Stimulated activated effector memory CD8-positive, alpha-beta T cell treated with anti-CD3 and anti-CD28 coated beads, Interleukin-12 subunit alpha, Interleukin-12 subunit beta, amount 100 ng/mL, for 72 hours (primary cell): Measurements from ENCODE around the gene CENPP.

ENCODE experiments used
- ATAC-seq: fragments of 150-1000 bp; cut with Tn5 transposase; 2 replicates; pipeline ENCODE4 v1.10.0; 2021
- DNase-seq, 2 donors: peaks; one replicate each; pipeline ENCODE4 v3.0.0; 2021 to 2022; ENCODE audit warnings: low spot score in 2 of 2
- H3K27ac Mint-ChIP-seq: one replicate; pipeline ENCODE4 v1.8.0; 2022; ENCODE audit warnings: mild to moderate bottlenecking, mixed read lengths
- H3K36me3 Mint-ChIP-seq: one replicate; pipeline ENCODE4 v1.8.0; 2022; ENCODE audit warnings: mild to moderate bottlenecking, mixed read lengths
- H3K4me1 Mint-ChIP-seq: one replicate; pipeline ENCODE4 v1.8.0; 2022; ENCODE audit warnings: mixed read lengths
- H3K4me3 Mint-ChIP-seq: one replicate; pipeline ENCODE4 v1.8.0; 2022; ENCODE audit warnings: mild to moderate bottlenecking, mixed read lengths
- H3K9me3 Mint-ChIP-seq: one replicate; pipeline ENCODE4 v1.8.0; 2022; ENCODE audit warnings: mixed read lengths

The CENPP gene

GRCh38 chr9:92658611-92659010, 332.9 kb downstream of the CENPP start:
- ATAC-seq (no peak), DNase-seq (no peak)
- Mint-ChIP-seq H3K4me3 (no peak overlapping the region), H3K36me3 (peaks cover 43% of the 10 kb centered on the region), H3K27ac (no peak overlapping the region), H3K4me1 (peaks cover 42% of the 10 kb centered on the region), H3K9me3 (no peaks in the 10 kb centered on the region)

DNA sequence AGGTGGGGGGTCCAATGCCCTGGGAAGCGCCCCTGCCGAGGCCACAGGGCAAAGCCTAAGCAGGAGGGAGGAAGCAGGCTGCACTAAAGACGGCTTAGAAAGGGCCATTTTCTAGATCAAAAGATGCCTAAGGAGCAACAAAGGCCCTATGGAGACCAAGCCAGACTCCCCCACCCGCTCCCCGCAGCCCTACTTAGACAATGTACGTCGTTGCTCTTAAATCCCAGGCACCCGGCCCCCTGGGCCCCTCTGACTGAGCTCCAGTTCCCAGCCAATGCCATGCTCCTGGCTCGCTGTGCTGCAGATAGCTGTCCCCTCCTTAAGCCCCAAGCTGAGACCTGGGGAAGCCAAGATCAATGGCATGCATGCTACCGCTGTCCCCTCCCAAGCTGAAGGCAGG, 333.8 kb downstream of the CENPP start:
- Mint-ChIP-seq H3K27ac (no peak overlapping the region), H3K36me3 (peaks cover 35% of the 10 kb centered on the region), H3K4me1 (peaks cover 52% of the 10 kb centered on the region), H3K4me3 (no peak overlapping the region), H3K9me3 (no peaks in the 10 kb centered on the region)
- ATAC-seq (no peak), DNase-seq (no peak)

DNA sequence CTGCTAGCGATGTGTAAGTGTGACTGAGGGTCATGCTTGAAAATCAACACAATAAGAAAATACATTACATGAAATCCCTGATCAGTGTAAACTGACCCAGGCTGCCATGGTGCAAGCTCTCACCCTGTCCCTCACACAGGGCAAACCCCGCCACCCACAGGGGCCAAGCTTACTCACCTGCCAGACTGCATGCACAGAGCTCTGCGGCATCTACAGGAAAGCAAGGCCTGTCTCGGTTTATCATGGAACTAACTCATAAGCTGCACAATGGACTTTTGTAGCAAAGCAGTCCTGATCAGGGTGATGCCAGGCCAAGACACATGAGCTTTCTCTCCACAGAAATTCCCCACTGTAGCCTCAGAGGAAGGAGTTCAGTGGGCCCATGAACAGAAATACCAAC, 334.5 kb downstream of the CENPP start:
- peaks cover 55% of the 10 kb centered on the region for H3K4me1 Mint-ChIP-seq
- no peak for DNase-seq
- ATAC-seq = no peak
- H3K27ac Mint-ChIP-seq = no peak overlapping the region
- no peak overlapping the region for H3K4me3 Mint-ChIP-seq
- no peaks in the 10 kb centered on the region for H3K9me3 Mint-ChIP-seq
- peaks cover 33% of the 10 kb centered on the region for H3K36me3 Mint-ChIP-seq

DNA sequence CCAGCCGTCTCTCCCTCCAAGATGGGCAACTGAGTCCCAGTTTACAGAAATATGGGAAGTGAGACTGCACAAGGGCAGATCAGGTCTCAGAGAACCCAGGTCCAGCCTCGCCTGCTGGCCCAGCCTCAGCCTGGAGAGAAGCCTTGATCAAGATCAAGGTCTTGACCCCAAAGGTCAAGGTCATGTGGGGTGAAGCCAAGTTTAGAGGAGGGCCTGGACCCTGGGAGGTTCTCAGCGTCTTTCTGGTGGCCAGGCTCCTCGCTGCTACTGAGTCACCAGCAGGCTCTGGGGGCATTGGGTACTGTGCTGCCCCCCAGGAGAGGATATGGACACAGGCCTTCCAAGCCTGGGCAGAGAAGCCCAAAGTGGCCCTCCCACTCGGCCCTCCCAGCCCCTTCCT, 335.4 kb downstream of the CENPP start:
- Mint-ChIP-seq H3K9me3 (no peaks in the 10 kb centered on the region), H3K4me3 (no peak overlapping the region), H3K36me3 (peaks cover 31% of the 10 kb centered on the region), H3K27ac (peak overlapping the region; percentile 67), H3K4me1 (peaks cover 58% of the 10 kb centered on the region)
- DNase-seq (no peak), ATAC-seq (no peak)

DNA sequence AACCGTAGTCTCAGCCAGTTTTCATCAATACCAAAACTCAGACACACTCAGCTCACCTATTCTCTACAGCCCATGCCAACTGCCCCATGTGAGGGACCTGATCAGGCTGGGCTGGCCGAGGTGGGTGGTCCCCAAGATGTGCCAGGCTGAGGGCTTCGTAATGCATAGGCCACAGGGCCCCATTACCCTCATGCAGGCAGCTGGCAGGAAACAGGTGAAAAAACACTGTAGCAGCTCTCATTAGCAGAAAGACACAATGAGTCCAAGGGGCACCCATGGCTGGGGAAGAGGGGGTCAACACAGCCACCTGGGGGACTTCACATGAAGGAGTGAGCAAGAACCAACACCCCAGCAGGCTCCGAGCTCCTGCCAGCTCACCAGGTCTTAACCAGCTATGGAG, 336.0 kb downstream of the CENPP start:
- H3K4me3 Mint-ChIP-seq = no peak overlapping the region
- peak overlapping the region; percentile 67 for H3K27ac Mint-ChIP-seq
- no peaks in the 10 kb centered on the region for H3K9me3 Mint-ChIP-seq
- DNase-seq (no peak), ATAC-seq (no peak)
- peaks cover 61% of the 10 kb centered on the region for H3K4me1 Mint-ChIP-seq
- peaks cover 28% of the 10 kb centered on the region for H3K36me3 Mint-ChIP-seq

DNA sequence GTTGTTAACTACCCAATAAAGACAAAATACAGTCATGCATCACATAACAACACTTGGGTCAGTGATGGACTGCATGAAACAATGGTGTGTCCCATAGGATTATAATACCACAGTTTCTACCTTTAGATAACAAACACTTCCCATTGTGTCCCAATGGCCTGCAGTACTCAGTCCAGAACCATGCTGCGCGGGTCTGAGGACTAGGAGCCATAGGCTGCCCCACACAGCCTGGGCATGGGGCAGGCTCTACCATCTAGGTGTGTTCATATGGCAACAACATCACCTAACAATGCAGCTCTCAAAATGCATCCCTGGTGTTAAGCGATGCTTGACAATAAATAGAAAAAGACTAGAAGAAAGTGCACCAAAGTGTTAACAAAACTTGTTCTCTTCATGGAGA, 337.4 kb downstream of the CENPP start:
- Mint-ChIP-seq H3K9me3 (no peaks in the 10 kb centered on the region), H3K4me1 (peaks cover 65% of the 10 kb centered on the region), H3K27ac (peak overlapping the region; percentile 2), H3K4me3 (no peak overlapping the region), H3K36me3 (peaks cover 26% of the 10 kb centered on the region)
- ATAC-seq (no peak), DNase-seq (no peak)

DNA sequence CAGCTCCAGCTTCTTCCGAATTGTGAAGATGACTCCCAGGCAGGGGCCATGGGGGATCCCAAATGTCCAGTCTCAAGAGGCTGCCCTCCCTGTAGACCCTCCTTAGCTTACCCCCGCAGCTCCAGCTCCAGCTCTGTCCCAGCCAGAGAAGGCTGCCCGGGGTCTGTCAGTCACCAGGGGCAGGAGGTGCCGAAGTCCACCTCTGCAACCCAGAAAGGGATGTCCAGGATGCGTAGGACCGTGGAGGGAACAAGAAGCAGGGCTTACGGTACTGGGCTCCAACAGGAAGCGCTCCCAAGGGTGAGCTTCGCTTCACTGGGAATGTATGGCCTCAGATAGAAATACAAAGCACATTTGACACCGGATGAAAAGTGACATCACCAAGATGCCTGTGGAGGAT, 338.2 kb downstream of the CENPP start:
- Mint-ChIP-seq H3K9me3 (no peaks in the 10 kb centered on the region), H3K36me3 (peaks cover 27% of the 10 kb centered on the region), H3K4me3 (peak overlapping the region; percentile 35), H3K27ac (peak overlapping the region; percentile 2), H3K4me1 (peaks cover 70% of the 10 kb centered on the region)
- no peak for DNase-seq
- ATAC-seq = no peak

GRCh38 chr9:92664394-92665152, 338.8 kb downstream of the CENPP start:
- Mint-ChIP-seq H3K27ac (peak overlapping the region; percentile 2), H3K9me3 (no peaks in the 10 kb centered on the region), H3K36me3 (peaks cover 31% of the 10 kb centered on the region), H3K4me1 (peaks cover 73% of the 10 kb centered on the region), H3K4me3 (peak overlapping the region; percentile 35)
- ATAC-seq (peak; percentile 79), DNase-seq (peak in 1 of 2 donors; percentile 72)

DNA sequence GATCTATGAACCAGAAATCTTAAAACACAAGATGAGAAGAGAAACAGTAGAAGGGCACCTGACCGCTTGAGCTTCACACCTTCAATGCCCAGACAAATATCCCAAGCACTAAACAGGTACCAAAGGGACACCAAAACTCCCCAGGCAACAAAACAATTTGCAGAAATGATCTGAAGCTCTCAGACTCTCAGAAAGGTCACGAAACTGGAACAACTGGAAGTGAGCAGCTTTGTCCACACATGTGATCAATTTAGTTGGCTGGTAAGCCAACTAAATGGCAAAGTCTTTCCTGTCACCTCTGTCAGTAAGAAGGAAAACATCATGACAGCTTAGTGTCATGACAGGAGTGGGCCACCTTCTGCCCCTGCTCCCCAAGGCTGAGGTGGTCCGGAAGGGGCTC, 340.1 kb downstream of the CENPP start:
- ATAC-seq = no peak
- H3K36me3 Mint-ChIP-seq = peaks cover 37% of the 10 kb centered on the region
- H3K27ac Mint-ChIP-seq = peak overlapping the region; percentile 64
- no peak overlapping the region for H3K4me3 Mint-ChIP-seq
- no peaks in the 10 kb centered on the region for H3K9me3 Mint-ChIP-seq
- no peak for DNase-seq
- H3K4me1 Mint-ChIP-seq = peaks cover 73% of the 10 kb centered on the region

GRCh38 chr9:92666236-92666635, 340.5 kb downstream of the CENPP start:
- peaks cover 73% of the 10 kb centered on the region for H3K4me1 Mint-ChIP-seq
- H3K36me3 Mint-ChIP-seq = peaks cover 37% of the 10 kb centered on the region
- no peaks in the 10 kb centered on the region for H3K9me3 Mint-ChIP-seq
- no peak overlapping the region for H3K4me3 Mint-ChIP-seq
- H3K27ac Mint-ChIP-seq = peak overlapping the region; percentile 64
- DNase-seq (no peak), ATAC-seq (no peak)

- peak overlapping the region; percentile 78 for H3K27ac Mint-ChIP-seq
- no peak overlapping the region for H3K4me3 Mint-ChIP-seq
- no peak for DNase-seq
- H3K9me3 Mint-ChIP-seq = no peaks in the 10 kb centered on the region
- H3K4me1 Mint-ChIP-seq = peaks cover 65% of the 10 kb centered on the region
- peaks cover 37% of the 10 kb centered on the region for H3K36me3 Mint-ChIP-seq
- ATAC-seq = no peak
Observed at GRCh38 chr9:92666912-92667532, 341.3 kb downstream of the CENPP start.

GRCh38 chr9:92668746-92669526, 343.2 kb downstream of the CENPP start:
- Mint-ChIP-seq H3K4me1 (peaks cover 47% of the 10 kb centered on the region), H3K36me3 (peaks cover 37% of the 10 kb centered on the region), H3K9me3 (no peaks in the 10 kb centered on the region), H3K4me3 (peak overlapping the region; percentile 83), H3K27ac (peak overlapping the region; percentile 94)
- no peak for ATAC-seq
- DNase-seq = no peak

GRCh38 chr9:92669527-92669889, 343.8 kb downstream of the CENPP start:
- peaks cover 41% of the 10 kb centered on the region for H3K4me1 Mint-ChIP-seq
- DNase-seq (peak in 1 of 2 donors; percentile 21), ATAC-seq (peak; percentile 5)
- peak overlapping the region; percentile 83 for H3K4me3 Mint-ChIP-seq
- no peaks in the 10 kb centered on the region for H3K9me3 Mint-ChIP-seq
- H3K27ac Mint-ChIP-seq = peak overlapping the region; percentile 94
- H3K36me3 Mint-ChIP-seq = peaks cover 37% of the 10 kb centered on the region
